Measurements from ENCODE around the gene C15orf62.

DNA sequence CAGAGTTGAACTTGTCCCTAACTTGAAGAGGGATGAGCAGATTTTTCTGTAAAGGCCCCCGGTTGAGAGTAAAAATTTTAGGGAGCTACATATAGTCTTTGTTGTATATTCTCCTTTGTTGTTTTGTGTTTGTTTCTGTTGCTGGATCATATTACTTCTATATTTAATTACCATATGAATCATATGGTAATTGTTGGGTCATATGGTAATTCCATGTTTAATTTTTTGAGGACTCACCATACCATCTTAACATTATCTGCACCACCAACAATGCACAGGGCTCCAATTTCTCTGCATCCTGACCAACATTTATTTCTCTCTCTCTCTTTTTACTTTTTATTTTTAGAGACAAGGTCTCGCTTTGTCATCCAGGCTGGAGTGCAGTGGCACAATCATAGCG lies 29.7 kb downstream of the C15orf62 start:
- TF ChIP-seq EP300 (IDR thresholded peaks at IDR 0.05; ENCODE audit: borderline replicate concordance) (no peak), CREB1 (IDR thresholded peaks at IDR 0.05; ENCODE audit: low read depth) (no peak), REST (IDR thresholded peaks at IDR 0.05; ENCODE audit: low read depth) (no peak), CEBPB (IDR thresholded peaks at IDR 0.05) (no peak), TAF1 (IDR thresholded peaks at IDR 0.05; ENCODE audit: low read depth) (no peak), RAD21 (IDR thresholded peaks at IDR 0.05; ENCODE audit: low read depth) (no peak), USF1 (IDR thresholded peaks at IDR 0.05) (no peak), NFIC (IDR thresholded peaks at IDR 0.05) (no peak)
- TF ChIP-seq, protein P1, sequence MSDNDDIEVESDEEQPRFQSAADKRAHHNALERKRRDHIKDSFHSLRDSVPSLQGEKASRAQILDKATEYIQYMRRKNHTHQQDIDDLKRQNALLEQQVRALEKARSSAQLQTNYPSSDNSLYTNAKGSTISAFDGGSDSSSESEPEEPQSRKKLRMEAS (IDR thresholded peaks at IDR 0.05) = no peak

Data from Ishikawa (cell line).